Mammary microvascular endothelial cell (primary cell): ENCODE results near the gene WFDC13. TPM values are rescaled to one million over a fixed set of nuclear protein-coding genes. Genes with fewer than 3 reads are reported as not detected.

Experiments
- total RNA-seq: library from RNA; depleted of rRNA; stranded (reverse); fragments of >200 nt; gene quantifications from 2 replicates; pipeline ENCODE4 v1.2.3, GENCODE V29; 2015

WFDC13 gene, protein sequence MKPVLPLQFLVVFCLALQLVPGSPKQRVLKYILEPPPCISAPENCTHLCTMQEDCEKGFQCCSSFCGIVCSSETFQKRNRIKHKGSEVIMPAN
- total RNA-seq: not detected in 2 replicates

DNA sequence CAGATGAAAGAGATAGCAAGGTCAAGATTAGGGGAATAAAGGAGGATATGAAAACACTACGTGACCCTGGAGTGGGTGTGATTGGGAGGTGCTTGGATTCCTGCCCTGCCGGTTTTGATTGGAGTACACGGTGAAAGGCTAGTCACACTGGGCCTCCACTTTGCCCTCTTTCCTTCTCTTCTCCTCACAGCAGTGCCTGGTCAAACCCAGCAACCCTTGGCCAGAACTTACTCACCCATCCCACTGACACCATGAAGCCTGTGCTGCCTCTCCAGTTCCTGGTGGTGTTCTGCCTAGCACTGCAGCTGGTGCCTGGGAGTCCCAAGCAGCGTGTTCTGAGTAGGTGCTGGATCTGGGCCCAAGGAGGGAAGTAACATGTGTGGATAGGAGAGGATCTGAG, at the start of gene WFDC13:
WFDC13 (plus strand) TSS at position 166 of the 400 bp plus-strand sequence; CDS start at position 252, 86 bp downstream.

DNA sequence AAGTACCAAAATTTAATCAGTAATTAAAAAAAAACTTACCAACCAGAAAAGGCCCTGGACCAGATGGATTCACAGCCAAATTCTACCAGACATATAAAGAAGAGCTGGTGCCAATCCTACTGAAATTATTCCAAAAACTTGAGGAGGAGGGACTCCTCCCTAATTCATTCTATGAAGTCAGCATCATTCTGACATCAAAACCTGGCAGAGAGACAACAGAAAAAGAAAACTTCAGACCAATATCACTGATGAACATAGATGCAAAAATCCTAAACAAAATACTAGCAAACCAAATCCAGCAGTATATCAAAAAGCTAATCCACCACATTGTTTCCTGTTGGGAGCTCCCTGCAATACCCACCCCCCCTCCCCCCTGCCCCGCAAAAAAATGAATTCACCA, 31.7 kb upstream of the WFDC13 start, which contains the start of gene WFDC11:
WFDC11 (minus strand) TSS at position 101 of the 400 bp plus-strand sequence. CDS start 19,639 bp downstream, outside the sequence.

DNA sequence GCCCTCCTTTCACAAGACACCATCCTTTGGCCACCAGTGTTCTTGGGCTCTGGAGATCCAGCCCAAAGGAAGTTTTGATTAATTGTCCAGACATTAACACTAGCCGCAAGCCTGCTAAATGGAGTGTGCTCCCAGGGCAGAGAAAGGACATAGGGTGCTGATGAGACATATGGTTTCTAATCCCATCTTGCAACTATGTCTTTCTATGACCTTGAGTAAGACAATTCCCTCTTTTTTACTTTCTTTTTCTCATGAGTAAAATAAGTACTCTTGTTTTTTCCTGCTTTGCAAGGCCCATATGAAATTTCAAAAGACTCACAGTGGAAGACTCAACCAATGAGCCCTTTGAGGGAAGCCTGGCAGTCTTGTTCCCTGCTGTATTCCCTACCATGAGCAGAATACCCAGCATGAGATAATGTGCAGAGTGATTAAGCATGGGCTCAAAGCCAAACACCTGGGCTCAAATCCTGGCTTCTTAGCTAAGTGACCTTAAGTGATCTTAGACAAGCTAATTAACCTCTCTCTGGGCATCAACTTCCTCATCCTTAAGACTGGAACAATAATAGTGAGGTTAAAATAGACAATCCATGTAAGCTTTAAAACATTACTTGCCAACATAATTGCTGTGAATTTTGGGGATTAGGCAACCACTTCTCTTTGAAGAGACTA, 3.3 kb downstream of the WFDC13 start, which contains the start of gene WFDC10B:
WFDC10B (minus strand) TSS at position 51 of the 669 bp plus-strand sequence. CDS start 19,027 bp downstream, outside the sequence.

DNA sequence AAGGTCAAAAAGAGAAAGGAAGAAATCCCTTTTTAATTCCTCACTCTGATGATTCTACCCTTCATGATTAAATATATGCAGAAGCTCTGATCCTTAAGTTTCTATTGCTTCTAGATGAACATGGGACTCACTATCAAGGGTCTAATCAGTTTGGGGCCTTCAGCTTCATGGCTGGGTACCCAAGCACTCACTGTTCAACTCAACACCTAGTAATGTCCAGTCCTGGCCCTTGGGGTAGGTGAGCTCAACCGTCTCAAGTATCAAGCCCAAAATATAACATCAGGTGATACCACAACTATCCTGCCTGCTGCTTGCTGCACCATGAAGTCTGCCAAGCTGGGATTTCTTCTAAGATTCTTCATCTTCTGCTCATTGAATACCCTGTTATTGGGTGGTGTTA, 20.2 kb downstream of the WFDC13 start, which contains the start of gene SPINT4:
SPINT4 (plus strand) TSS at position 301 of the 400 bp plus-strand sequence; CDS start at position 322, 21 bp downstream.

Other genes starting within 250 kb of the WFDC13 start
- not detected in 2 replicates for gene WFDC2, start 232.3 kb upstream of the WFDC13 start, total RNA-seq
- gene SPINT3, start 186.4 kb upstream of the WFDC13 start, total RNA-seq: not detected in 2 replicates
- gene WFDC6, start 162.6 kb upstream of the WFDC13 start, total RNA-seq: not detected in 2 replicates
- not detected in 2 replicates for gene EPPIN, start 154.6 kb upstream of the WFDC13 start, total RNA-seq
- gene WFDC8, start 122.8 kb upstream of the WFDC13 start, total RNA-seq: not detected in 2 replicates
- gene WFDC10A, start 72.3 kb upstream of the WFDC13 start, total RNA-seq: not detected in 2 replicates
- not detected in 2 replicates for gene WFDC9, start 70.8 kb upstream of the WFDC13 start, total RNA-seq
- gene WFDC11, start 31.8 kb upstream of the WFDC13 start, total RNA-seq: not detected in 2 replicates
- not detected in 2 replicates for gene WFDC10B, start 3.0 kb downstream of the WFDC13 start, total RNA-seq
- gene SPINT4, start 20.3 kb downstream of the WFDC13 start, total RNA-seq: not detected in 2 replicates
- gene WFDC3, start 89.8 kb downstream of the WFDC13 start, total RNA-seq: 3.7 TPM in 1 of 2 replicates, not detected in the other
- 30.2 and 32.6 TPM in 2 replicates for gene DNTTIP1, start 89.9 kb downstream of the WFDC13 start, total RNA-seq
- gene UBE2C, start 110.6 kb downstream of the WFDC13 start, total RNA-seq: 108 and 126 TPM in 2 replicates
- not detected in 2 replicates for gene TNNC2, start 125.3 kb downstream of the WFDC13 start, total RNA-seq
- 11.6 and 27.0 TPM in 2 replicates for gene SNX21, start 131.8 kb downstream of the WFDC13 start, total RNA-seq
- gene ACOT8, start 155.4 kb downstream of the WFDC13 start, total RNA-seq: 37.2 and 57.0 TPM in 2 replicates
- 3.3 and 4.1 TPM in 2 replicates for gene ZSWIM3, start 155.6 kb downstream of the WFDC13 start, total RNA-seq
- 9.1 and 11.7 TPM in 2 replicates for gene ZSWIM1, start 179.2 kb downstream of the WFDC13 start, total RNA-seq
- 1.3 TPM in 1 of 2 replicates, not detected in the other for gene SPATA25, start 185.6 kb downstream of the WFDC13 start, total RNA-seq
- 2.2 and 2.3 TPM in 2 replicates for gene NEURL2, start 189.2 kb downstream of the WFDC13 start, total RNA-seq
- 129 and 130 TPM in 2 replicates for gene CTSA, start 189.3 kb downstream of the WFDC13 start, total RNA-seq
- gene PLTP, start 210.1 kb downstream of the WFDC13 start, total RNA-seq: 6.3 and 11.5 TPM in 2 replicates
- gene PCIF1, start 232.6 kb downstream of the WFDC13 start, total RNA-seq: 16.1 and 20.9 TPM in 2 replicates